HG03521 (cell line): Measurements from ENCODE around the gene INTS4.
"Not testable (repeated sequence)": the region's sequence is repeated elsewhere in the genome, so short reads cannot be mapped to it uniquely, and the experiment has no call there.

Source experiments
- ATAC-seq: cut with Tn5 transposase; IDR thresholded peaks from one replicate; pipeline ENCODE4 v1.9.1; 2021; ENCODE audit warnings: mild to moderate bottlenecking, moderate library complexity; ENCODE audit not compliant: unreplicated experiment

INTS4 gene

DNA sequence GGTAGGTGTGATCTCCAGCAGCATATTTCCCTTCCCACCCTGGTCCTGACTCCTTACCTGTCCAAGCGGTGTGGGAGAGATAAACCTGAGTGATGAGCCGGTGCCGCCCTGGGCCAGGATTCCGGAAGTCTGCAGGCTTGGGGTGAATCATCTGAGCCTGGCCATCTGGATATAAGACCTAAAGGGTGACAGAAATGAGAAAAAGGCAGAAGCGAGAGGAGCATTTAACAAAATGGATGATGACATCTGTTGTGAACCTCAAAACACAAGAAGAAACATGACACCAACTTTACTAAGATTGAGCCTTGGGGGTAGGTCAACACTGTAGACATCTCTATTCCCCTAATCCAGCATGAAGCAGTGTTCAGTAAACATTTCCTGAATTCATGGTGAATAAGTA is 110.7 kb downstream of the INTS4 start:
- no peak for ATAC-seq

DNA sequence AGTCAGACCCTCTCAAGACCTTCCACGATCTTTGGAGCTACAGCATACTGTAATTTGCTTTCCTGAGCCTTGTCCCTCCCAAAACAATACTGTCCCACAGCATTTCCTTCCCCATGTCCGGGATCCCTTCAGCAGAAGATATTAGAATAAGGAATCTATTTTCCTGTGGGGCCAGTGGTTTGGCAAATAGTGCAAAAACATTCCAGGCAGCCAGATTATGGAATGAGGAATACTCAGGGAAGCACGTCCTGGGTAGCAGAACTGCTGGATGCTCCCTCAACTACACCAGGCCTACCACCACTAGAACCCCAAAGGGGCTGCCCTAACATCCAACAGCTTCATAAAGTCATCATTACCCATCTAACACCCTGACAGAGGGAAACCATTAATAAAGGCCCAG is 112.1 kb downstream of the INTS4 start:
- ATAC-seq: no peak

DNA sequence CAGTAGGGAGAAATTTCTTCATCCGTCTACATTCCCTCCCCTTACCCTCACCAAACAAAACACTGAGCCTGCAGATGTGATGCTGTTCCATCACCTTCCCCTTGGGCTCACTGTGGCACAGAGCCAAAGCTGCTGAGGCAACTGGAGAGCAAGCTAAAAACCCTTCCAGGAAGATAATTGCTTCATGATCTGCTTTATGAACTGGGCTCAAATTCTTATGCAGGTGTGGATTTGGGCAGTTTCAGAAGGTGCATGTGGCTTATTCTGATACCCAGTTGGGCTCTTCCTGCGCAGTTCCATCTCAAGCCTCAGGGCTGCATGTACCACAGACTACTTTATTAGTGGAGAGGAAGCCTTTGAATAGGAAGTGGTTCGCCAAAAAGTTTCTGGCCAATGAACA is 115.2 kb downstream of the INTS4 start:
- no peak for ATAC-seq

DNA sequence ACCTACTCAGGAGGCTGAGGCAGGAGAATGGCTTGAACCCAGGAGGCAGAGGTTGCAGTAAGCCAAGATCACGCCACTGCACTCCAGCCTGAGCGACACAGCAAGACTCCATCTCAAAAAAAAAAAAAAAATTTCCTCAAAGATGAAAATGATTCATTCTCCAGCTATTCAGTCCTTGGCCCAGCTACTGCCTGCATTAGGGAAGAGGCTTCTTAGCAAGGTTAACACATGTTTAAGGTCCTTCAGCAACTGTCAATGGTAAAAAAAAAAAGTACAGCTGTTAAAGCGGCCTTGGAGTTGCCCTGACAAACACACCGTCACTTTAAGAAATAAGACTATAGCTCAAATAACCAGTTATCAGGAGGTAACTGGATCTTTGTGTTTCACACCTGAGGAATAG is 116.2 kb downstream of the INTS4 start:
- not testable (repeated sequence) for ATAC-seq

DNA sequence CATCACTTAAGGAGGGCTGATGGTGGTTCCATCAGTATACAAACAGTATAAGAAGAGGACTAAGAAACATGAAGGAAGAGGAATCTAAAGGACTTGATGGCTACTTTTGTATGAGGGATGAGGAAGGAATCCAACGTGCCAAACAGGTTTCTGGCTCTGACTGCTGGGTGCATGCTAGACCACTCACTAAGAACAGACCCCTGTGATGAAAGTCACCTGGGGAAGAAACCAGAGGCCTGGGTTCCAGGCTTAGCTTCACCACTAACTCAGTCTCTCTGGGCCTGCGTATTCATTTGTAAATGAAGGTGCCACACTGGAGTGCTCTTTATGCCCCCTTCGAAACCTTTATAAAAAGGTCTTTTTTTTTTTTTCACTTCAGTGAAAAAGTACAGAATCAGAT is 118.4 kb downstream of the INTS4 start:
- ATAC-seq: no peak

DNA sequence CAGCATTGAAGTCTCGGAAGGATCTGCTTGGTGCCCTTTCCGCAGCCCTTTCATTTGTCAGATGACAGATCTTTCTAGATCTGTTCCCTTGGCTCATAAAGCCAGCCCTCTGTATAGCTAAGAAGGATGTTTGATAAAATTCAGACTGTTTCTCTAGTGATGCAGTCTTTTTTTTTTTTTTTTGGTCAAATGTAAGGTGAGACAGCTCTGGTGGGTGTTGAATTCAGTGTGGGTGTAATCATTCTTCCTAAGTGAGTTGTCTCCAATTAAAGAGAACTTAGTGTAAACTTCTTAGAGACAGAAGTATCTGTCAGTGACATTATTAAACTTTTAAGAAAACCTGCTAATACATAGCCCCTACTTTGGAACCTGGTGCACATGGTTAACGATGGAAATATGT is 120.3 kb downstream of the INTS4 start:
- no peak for ATAC-seq

DNA sequence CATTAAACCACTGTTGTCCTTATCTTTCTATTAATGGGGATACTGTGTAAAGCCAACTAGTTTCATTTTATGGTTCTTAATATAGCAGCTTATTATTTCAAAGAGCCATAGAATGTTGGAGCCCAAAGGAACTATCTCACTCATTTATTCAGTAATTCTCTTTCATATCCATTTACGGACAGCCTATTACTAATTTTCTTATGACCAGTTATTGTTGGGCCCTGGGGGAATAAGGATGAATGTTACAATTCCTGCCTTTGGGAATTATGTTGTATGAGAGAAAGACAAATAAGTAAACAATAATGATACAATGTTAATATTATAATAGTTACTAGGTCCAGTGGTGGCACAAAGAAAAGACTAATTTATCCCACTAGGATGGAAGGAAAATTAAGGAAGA is 121.1 kb downstream of the INTS4 start:
- ATAC-seq: no peak

DNA sequence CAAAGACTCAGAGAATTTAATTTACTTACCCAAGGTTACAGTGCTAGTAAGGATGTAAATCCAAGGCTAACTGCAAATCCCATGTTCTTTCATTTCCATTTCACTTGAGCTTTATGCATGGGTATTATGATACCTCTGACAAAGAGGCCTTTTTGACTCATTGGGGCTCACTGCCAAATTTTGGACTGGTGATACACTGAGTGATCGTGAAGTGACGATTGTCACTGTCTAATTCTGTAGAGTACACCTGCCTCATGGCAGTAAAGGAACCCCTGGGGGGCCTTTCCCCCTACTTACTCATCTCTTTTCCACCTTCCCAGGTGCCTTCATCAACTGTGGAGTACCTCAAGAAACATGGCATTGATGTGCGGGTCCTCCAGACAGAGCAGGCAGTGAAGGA is 122.6 kb downstream of the INTS4 start:
- no peak for ATAC-seq

DNA sequence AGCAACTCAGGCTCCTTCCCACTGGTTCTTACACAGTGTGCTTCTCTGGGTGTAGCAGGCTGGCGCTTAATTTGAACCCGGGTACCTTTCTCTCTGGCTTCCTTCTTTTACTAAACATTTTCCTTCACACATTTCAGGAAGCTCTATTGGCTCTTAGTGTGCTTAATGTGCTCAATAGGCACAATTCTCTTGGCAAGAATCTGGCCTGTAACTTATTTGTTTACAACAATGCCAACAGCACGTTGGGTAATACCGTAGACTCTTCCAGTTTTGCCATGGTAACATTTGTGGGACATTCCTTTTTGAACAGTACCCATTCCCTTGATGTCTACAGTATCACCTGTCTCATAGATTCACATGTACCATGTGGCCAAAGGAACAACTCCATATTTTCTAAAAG is 125.7 kb downstream of the INTS4 start:
- no peak for ATAC-seq

DNA sequence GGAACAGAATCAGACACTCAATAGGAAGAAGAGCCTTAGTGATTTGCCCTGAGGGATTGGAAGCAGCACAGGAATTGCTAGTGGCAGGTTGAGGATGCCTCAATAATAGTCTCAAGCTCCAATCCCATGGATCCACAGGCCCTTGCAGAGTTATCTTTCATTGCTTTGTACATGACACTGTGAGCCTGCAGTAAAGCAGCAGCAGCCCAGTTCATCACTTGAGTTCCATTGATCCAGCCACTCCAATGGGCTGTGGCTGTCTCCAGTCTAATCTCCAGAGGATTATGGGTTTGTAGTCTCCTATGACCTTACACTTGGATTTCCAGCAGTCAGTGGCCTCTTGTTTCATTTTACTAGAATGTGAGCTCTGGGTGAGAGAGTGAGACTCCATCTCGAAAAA is 128.1 kb downstream of the INTS4 start:
- no peak for ATAC-seq

DNA sequence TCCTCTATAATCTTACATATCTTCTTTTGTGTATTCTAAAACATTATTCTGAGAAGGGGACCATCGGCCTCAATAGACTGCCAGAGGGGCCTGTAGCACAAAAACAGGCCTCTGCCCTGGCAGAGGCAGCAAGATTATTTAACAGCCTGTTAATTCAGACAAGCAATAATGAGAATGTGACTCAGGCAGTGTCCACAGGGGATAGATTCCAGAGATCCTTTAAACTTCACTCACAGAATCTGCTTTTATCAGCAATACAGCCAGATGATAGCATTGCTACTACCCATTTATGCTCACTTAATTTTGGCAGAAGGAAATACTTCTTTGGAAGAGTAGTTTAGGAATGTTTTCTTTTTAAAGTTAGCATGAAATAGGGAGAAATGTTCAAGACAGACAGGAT is 128.7 kb downstream of the INTS4 start:
- ATAC-seq: no peak

DNA sequence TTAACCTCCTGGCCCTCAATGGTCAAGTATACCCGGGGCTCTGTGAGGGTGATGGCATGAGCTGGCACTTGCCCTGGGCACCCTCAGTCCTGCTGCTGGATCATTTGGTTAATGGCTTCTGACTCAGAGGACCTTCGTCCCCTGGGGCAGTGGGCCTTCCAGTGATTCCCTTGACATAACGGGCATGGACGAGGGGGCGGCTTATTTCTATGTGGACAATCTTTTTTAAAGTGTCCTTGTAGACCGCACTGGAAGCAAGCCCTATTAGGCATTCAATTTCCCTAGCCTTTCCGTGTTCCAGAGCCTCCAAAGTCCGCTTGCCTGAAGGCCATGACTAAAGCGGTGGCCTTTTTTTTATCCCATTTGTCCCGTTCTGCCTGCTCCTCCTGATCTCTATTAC is 133.0 kb downstream of the INTS4 start:
- ATAC-seq: not testable (repeated sequence)

DNA sequence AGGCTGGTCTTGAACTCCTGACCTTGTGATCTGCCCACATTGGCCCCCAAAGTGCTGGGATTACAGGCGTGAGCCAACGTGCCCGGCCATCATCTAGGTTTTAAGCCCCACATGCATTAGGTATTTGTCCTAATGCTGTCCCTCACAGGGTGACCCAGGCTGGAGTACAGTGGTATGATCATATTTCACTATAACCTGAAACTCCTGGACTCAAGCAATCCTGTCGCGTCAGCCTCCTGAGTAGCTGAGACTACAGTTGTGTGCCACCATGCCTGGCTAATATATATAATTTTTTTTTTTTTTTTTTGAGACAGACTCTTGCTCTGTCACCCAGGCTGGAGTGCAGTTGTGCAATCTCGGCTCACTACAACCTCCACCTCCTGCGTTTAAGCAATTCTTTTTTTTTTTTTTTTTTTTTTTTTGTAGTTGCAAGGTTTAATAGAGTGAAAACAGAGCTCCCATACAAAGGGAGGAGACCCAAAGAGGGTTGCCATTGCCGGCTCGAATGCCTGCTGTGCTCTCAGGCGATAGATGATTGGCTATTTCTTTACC is 136.5 kb downstream of the INTS4 start:
- ATAC-seq: not testable (repeated sequence)

DNA sequence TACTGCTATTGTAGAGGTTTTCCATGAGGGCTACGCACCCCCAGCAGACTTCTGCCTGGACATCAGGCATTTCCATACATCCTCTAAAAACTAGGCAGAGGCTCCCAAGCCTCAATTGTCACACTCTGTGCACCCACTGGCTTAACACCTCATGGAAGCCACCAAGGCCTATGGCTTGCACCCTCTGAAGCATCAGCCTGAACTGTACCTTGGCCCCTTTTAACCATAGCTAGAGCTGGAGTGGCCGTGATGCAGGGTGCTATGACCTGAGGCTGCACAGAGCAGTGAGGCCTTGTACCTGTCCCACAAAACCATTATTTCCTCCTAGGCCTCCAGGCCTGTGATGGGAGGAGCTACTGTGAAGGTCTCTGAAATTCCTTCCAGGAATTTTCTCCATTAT is 139.6 kb downstream of the INTS4 start:
- no peak for ATAC-seq

DNA sequence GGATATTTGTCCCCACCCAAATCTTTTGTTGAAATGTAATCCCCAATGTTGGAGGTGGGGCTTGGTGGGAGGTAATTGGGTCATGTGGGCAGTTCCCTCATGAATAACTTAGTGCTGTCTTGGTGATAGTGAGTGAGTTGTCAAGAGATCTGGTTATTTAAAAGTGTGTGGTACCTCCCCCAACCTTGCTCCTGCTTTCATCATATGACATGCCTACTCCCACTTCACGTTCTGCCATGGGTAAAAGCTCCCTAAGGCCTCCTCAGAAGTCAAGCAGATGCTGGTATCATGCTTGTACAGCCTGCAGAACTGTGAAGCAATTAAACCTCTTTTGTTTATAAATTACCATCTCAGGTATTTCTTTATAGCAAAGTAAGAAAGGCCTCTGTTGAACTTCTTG is 143.0 kb downstream of the INTS4 start:
- ATAC-seq: no peak

DNA sequence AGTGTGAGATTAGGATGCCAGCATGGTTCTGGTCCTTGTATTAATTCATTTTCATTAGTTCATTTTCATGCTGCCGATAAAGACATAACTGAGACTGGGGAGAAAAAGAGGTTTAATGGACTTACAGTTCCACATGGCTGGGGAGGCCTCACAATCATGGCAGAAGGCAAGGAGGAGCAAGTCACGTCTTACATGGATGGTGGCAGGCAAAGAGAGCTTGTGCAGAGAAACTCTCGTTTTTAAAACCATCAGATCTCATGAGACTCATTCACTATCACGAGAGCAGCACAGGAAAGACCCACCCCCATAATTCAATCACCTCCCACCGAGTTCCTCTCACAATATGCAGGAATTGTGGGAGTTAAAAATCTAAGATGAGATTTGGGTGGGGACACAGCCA is 150.8 kb downstream of the INTS4 start:
- ATAC-seq: not testable (repeated sequence)

DNA sequence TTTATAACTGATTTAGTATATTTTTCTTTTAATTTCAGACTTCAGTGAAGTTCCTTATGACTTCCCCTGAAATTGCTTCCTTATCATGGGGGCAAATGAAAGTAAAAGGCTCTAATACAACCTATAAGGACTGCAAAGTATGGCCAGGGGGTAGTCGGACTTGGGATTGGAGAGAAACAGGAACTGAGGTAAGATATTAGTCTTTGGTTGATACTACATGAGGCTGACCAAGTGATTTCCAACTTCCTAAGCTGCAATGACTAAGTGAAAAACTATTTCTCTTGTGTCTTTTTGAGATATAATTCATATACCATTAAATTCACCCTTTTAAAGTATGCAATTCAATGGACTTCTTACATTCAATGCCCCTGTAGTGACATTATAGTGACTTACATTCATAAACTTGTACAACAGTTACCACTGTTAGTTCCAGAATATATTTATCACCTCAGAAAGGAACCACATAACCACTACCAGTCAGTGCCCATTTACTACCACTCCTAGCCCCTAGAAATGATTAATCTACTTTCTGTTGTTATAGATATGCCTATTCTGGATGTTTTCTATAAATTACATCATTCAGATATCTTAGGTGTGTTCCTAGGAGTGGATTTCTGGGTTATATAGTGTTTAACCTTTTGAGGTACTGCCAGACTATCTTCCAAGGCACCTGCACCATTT is 151.9 kb downstream of the INTS4 start:
- no peak for ATAC-seq

DNA sequence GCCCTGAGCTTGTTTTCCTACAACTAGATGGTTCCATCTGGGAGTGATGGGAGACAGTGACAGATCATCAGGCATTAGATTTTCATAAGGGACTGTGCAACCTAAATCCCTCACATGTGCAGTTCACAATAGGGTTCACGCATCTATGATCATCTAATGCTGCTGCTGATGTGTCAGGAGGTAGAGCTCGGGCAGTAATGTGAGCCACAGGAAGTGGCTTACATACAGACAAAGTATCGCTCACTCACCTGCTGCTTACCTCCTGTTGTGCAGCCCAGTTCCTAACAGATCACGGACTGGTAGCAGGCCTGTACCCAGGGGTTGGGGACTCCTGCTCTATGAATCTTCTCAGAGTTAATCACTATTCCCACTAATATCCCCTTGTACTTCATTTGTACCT is 161.2 kb downstream of the INTS4 start:
- no peak for ATAC-seq

DNA sequence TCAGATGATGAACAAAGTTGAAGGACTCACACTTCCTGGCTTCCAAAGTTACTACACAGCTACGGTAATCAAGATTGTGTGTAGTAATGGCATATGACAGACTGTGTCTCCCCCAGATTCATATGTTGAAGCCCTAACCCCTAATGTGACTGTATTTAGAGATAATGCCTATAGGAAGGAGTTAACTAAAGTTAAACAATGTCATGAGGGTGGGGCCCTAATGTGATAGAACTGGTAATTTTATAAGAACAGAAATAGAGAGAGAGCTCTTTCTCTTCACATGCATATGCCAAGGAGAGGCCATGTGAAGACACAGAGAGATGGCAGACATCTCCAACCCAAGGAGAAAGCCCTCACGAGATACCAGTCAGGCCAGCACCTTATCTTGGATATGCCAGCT is 165.5 kb downstream of the INTS4 start:
- no peak for ATAC-seq
